PC-9 (cell line): ENCODE results near the gene DOCK1. TPM values are rescaled to one million over a fixed set of nuclear protein-coding genes. Genes with fewer than 3 reads are reported as not detected.

Experiments used
- BruUV-seq: library from RNA; stranded (reverse); fragments of 400-500 nt; replicated peaks from 2 replicates; lab custom pipeline; 2021; lab: Mats Ljungman, UMichigan
- CTCF ChIA-PET: fragments of 300-600 bp; sonication (Branson Sonifier 250); formaldehyde crosslinking; loops from one replicate; lab custom pipeline; 2022; ENCODE audit warnings: antibody characterized with exemption; lab: Charles Lee
- POLR2A ChIA-PET: fragments of 300-600 bp; sonication (Branson Sonifier 250); formaldehyde crosslinking; loops from one replicate; lab custom pipeline; 2022; ENCODE audit warnings: antibody characterized with exemption; ENCODE audit not compliant: unreplicated experiment; lab: Charles Lee
- DNase-seq, 2 experiments: peaks; one replicate each; pipeline versions ENCODE4 v3.0.0 to v3.0.0-alpha.2; 2015 to 2022; ENCODE audit warnings: mixed read lengths in 1 of 2
- H2AFZ ChIP-seq: fragments of 200-600 bp; sonication (generic); 2 replicates; pipeline ENCODE4 v1.8.1; 2017; ENCODE audit warnings: antibody characterized with exemption
- H3F3A ChIP-seq: fragments of 200-600 bp; sonication (generic); 2 replicates; pipeline ENCODE4 v1.8.1; 2017; ENCODE audit warnings: antibody characterized with exemption, mild to moderate bottlenecking, low read depth; ENCODE audit not compliant: insufficient read depth
- H3K27ac ChIP-seq: fragments of 200-600 bp; sonication (generic); 2 replicates; pipeline ENCODE4 v1.6.1; 2016; ENCODE audit warnings: mixed run types
- H3K27me3 ChIP-seq: fragments of 200-600 bp; sonication (generic); 2 replicates; pipeline ENCODE4 v1.6.1; 2016; ENCODE audit warnings: low read depth, mixed run types; ENCODE audit not compliant: insufficient read depth
- H3K36me3 ChIP-seq: fragments of 200-600 bp; sonication (generic); 2 replicates; pipeline ENCODE4 v1.6.1; 2016; ENCODE audit warnings: low read depth, mixed run types
- H3K4me1 ChIP-seq: fragments of 200-600 bp; sonication (generic); replicated peaks from 2 replicates; pipeline ENCODE4 v1.6.1; 2016; ENCODE audit warnings: mixed run types; ENCODE audit not compliant: insufficient read depth
- H3K4me2 ChIP-seq: fragments of 200-600 bp; sonication (generic); 2 replicates; pipeline ENCODE4 v1.6.1; 2017; ENCODE audit warnings: mixed run types
- H3K4me3 ChIP-seq: fragments of 200-600 bp; sonication (generic); 2 replicates; pipeline ENCODE4 v1.6.1; 2016; ENCODE audit warnings: mixed run types
- H3K79me2 ChIP-seq: fragments of 200-600 bp; sonication (generic); 2 replicates; pipeline ENCODE4 v1.6.1; 2017; ENCODE audit warnings: low read depth, mixed run types
- H3K9me2 ChIP-seq: fragments of 200-600 bp; sonication (generic); 2 replicates; pipeline ENCODE4 v1.8.1; 2017; ENCODE audit warnings: mild to moderate bottlenecking; ENCODE audit not compliant: insufficient read depth
- H3K9me3 ChIP-seq: fragments of 200-600 bp; sonication (generic); 2 replicates; pipeline ENCODE4 v1.8.1; 2016; ENCODE audit warnings: low read depth; ENCODE audit not compliant: insufficient read depth
- H4K20me1 ChIP-seq: fragments of 200-600 bp; sonication (generic); 2 replicates; pipeline ENCODE4 v1.8.1; 2017; ENCODE audit not compliant: insufficient read depth
- CTCF ChIP-seq: fragments of 200-600 bp; sonication (generic); conservative IDR thresholded peaks from 2 replicates; pipeline ENCODE4 v1.6.1; 2017; ENCODE audit warnings: mixed run types, antibody characterized with exemption, mild to moderate bottlenecking, moderate library complexity
- EZH2 ChIP-seq: fragments of 200-600 bp; sonication (generic); IDR thresholded peaks from 2 replicates; pipeline ENCODE4 v1.8.0; 2017; ENCODE audit warnings: antibody characterized with exemption, low read depth
- intact Hi-C: fragments of 100-400 bp; cut with micrococcal nuclease; formaldehyde crosslinking; loops from one replicate; pipeline ENCODE4 v1.10.0; 2022; ENCODE audit not compliant: unreplicated experiment
- total RNA-seq: library from RNA; stranded (reverse); gene quantifications from 2 replicates; pipeline ENCODE4 v1.2.3, GENCODE V29; 2021

Gene DOCK1
- total RNA-seq, 1 experiment from 2014 or later, result 24.8 TPM

GRCh38 chr10:127014671-127015070 is 109.4 kb downstream of the DOCK1 start:
- no peak for DNase-seq
- Histone ChIP-seq H3K4me3 (no peak overlapping the region), H3K79me2 (no peaks in the 10 kb centered on the region), H2AFZ (no peak overlapping the region), H4K20me1 (no peaks in the 10 kb centered on the region), H3K4me2 (peak overlapping the region; percentile 77; the same call in 1 of the 2 replicates), H3K4me1 (peaks cover 31% of the 10 kb centered on the region), H3K9me2 (no peaks in the 10 kb centered on the region), H3F3A (peaks cover 23% of the 10 kb centered on the region), H3K27me3 (no peaks in the 10 kb centered on the region), H3K36me3 (no peaks in the 10 kb centered on the region), H3K9me3 (no peaks in the 10 kb centered on the region), H3K27ac (peak overlapping the region; percentile 91; the same call in 1 of the 2 replicates)
- no TSS peak for BruUV-seq
- ChIA-PET POLR2A (no interaction called here), CTCF (no interaction called here)
- TF ChIP-seq EZH2 (no peak), CTCF (no peak)
- intact Hi-C loops, result loop anchor here (5.0 kb wide), 1 partner anchor 133 kb away; no protein-coding TSS in a partner anchor

DNA sequence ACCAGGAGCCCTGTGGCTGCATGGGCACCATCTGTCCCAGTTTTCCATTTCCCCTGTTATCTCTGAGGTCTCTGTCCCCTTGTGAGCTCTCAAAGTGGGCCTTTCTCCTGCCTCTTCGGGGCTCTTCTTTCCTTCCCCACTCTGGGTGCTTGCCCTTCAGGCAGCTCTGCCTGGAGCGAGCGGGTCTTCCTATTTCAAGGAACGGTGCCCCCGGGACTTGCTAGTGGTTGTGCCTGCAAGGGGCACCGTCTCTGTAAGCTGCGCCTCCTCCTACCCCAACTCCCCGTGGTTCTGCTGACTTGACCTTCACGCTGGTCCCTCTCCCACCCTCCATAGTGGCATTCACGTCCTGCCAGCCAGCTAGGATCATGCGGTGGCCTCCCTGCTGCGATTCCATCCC is 110.1 kb downstream of the DOCK1 start:
- no peaks in the 10 kb centered on the region for H3K36me3 ChIP-seq
- peaks cover 23% of the 10 kb centered on the region for H3F3A ChIP-seq
- H2AFZ ChIP-seq, result no peak overlapping the region
- H3K79me2 ChIP-seq, result no peaks in the 10 kb centered on the region
- H3K9me2 ChIP-seq, result no peaks in the 10 kb centered on the region
- H3K27ac ChIP-seq, result no peak overlapping the region
- BruUV-seq, result no TSS peak
- H3K4me2 ChIP-seq, result no peak overlapping the region
- TF ChIP-seq CTCF, result no peak
- no peak for TF ChIP-seq EZH2
- intact Hi-C loops, result no loop called here
- peaks cover 31% of the 10 kb centered on the region for H3K4me1 ChIP-seq
- no peak for DNase-seq
- CTCF ChIA-PET, result no interaction called here
- H3K27me3 ChIP-seq, result no peaks in the 10 kb centered on the region
- POLR2A ChIA-PET, result no interaction called here
- no peaks in the 10 kb centered on the region for H4K20me1 ChIP-seq
- no peak overlapping the region for H3K4me3 ChIP-seq
- no peaks in the 10 kb centered on the region for H3K9me3 ChIP-seq

- H3K36me3 ChIP-seq, result no peaks in the 10 kb centered on the region
- DNase-seq, result no peak
- ChIA-PET CTCF (no interaction called here), POLR2A (no interaction called here)
- H3K9me2 ChIP-seq, result no peaks in the 10 kb centered on the region
- no peaks in the 10 kb centered on the region for H4K20me1 ChIP-seq
- TF ChIP-seq EZH2 (no peak), CTCF (no peak)
- no peak overlapping the region for H2AFZ ChIP-seq
- H3K9me3 ChIP-seq, result no peaks in the 10 kb centered on the region
- no peak overlapping the region for H3K27ac ChIP-seq
- no peak overlapping the region for H3K4me2 ChIP-seq
- intact Hi-C loops, result no loop called here
- no peaks in the 10 kb centered on the region for H3K27me3 ChIP-seq
- H3K79me2 ChIP-seq, result no peaks in the 10 kb centered on the region
- no TSS peak for BruUV-seq
- H3K4me3 ChIP-seq, result no peak overlapping the region
- H3F3A ChIP-seq, result peaks cover 23% of the 10 kb centered on the region
- H3K4me1 ChIP-seq, result peaks cover 31% of the 10 kb centered on the region
These were observed 111.1 kb downstream of the DOCK1 start for GRCh38 chr10:127016331-127016730.
